T-helper 1 cell treated with Interleukin-12 subunit alpha and Interleukin-12 subunit beta and Interleukin-4 antibody, amounts not matched to agents 30 ng/mL and 1 ng/mL, for 36 hours (primary cell): Measurements from ENCODE around the gene RALGAPA2. TPM values are rescaled to one million over a fixed set of nuclear protein-coding genes. Genes with fewer than 3 reads are reported as not detected.

ENCODE experiments used
- intact Hi-C: fragments of 100-400 bp; cut with micrococcal nuclease; formaldehyde crosslinking; loops from one replicate; pipeline ENCODE4 v1.15.1; 2024
- total RNA-seq: library from RNA; stranded (reverse); gene quantifications from 2 replicates; pipeline ENCODE4 v1.2.3, GENCODE V29; 2022

Gene RALGAPA2
- total RNA-seq, 1 donor from 2014 or later: 28.6 TPM

DNA sequence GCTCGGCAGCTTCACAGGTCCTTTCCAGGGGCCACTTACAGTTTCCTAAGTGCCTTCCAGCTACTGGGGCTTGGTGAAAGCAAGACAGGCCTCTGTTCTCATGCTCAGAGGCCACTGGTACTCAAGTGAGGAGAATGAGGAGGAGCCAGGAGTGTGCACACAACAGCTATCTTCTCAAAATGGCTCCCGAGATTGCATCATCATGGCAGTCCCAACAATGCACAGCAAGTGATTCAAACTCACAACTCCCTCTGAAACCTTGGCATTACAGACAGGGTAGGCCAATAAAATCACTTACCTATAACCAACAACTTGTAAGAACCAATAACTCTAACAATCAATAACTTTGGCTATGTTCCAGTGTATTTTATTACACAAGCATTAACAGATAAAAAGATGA lies 77.4 kb downstream of the RALGAPA2 start:
- intact Hi-C loops: no loop called here

- intact Hi-C loops: no loop called here
Measured at GRCh38 chr20:20632644-20633043, 79.8 kb downstream of the RALGAPA2 start.

GRCh38 chr20:20630551-20630950 lies 81.9 kb downstream of the RALGAPA2 start:
- intact Hi-C loops: no loop called here

DNA sequence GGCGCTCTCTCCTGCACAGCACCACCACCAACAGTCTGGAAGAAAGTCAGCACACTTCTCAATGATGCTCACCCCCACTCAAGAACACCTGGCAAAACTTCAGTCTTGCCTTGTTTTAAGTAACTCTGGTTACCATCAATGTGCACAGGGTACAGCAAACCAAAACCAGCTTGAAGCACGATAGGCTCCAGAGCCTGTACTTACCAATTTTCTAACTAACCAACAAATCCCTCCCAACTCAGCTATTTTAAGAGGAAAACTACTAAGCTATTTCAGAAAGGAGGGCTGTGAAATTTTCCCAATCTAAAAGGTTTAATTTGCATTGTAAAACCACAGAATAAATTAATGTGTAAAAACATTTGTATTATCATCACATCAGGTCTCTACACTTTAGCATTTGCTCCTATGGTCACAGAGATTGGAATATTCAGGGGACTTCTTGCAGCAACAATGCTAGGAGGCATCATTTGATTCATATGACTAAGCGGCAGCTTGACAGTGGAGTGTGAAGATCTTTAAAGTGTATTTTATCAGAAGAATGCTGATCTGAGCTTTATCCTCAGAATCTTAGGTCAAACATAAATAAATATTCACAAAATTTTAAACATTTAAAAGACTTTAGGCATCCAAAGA lies 82.8 kb downstream of the RALGAPA2 start:
- intact Hi-C loops: no loop called here

DNA sequence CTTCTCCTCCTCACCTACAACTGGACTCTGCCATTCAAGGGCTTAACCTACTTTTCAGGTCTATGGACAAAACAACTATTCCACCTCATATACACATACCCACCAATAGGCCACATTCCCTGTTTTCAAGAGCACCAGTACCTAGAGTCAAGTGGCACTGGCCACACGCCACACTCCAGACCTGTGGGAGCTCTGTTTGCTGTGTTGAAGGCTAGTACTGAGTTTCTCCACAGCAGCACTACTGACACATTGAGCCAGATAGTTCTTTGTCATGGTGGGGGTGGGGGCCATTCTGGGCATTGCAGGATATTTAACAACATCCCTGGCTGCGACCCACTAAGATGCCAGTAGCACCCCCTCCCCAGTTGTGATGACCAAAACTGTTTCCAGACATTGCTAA lies 84.1 kb downstream of the RALGAPA2 start:
- intact Hi-C loops: no loop called here

DNA sequence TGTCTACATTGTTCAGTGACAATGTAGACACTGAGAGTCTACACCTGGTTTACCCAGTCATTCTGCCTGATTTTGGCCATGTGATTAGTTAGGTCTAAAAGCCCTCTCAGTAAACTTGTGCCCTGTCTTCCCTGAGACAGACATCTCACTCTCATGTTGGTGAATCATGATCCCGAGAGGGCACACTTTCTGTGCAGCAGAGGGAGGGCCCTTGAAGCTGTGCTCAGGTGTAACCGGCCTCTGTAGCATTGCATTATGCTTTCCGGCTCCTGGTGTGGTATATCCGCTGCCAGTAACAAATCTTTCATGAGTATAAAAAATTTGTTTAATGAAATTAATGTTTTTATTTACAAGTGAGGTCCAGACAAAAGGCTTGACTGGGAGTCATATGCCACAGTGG lies 85.0 kb downstream of the RALGAPA2 start:
- intact Hi-C loops: no loop called here

GRCh38 chr20:20624914-20625313 lies 87.5 kb downstream of the RALGAPA2 start:
- intact Hi-C loops: no loop called here

DNA sequence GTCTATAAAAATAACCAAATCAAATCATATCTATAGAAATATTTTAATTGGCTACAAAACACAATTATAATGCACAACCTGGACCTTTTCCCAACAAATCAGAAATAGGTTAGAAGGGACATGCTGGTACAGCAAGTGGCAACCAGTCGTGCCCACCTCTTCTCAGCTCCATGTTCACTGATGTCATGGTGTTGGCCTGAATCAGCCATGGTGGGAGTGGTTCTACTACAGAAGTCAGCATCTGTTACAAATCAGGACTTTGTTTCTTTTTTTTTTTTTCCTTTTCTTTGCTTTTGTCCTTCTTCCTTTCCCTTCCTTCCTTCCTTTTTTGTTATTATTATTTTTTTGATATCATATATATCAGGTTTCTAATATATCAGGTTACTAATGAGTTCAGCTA lies 91.2 kb downstream of the RALGAPA2 start:
- intact Hi-C loops: no loop called here

- intact Hi-C loops: no loop called here
Measured at GRCh38 chr20:20614391-20614790, 98.1 kb downstream of the RALGAPA2 start.

GRCh38 chr20:20612251-20612650 lies 100.2 kb downstream of the RALGAPA2 start:
- intact Hi-C loops: no loop called here

DNA sequence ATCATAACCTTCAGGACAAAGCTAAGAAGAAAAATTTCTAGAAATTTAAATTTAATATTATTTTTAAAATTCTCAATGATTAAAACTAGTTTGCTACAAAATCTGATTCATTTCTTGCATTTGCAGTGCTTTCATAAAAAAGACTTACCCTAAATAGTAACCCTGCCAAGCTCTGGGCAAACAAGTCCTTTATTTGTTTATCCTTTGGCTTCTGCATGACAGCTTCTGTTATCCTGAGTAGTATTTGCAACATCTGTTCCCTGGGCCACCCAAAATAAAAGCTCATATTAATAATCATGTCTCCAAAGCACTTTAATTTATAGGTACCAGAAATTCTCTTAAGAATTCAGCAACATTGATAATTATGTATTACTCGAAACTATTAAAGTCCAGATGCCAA lies 101.3 kb downstream of the RALGAPA2 start:
- intact Hi-C loops: no loop called here

DNA sequence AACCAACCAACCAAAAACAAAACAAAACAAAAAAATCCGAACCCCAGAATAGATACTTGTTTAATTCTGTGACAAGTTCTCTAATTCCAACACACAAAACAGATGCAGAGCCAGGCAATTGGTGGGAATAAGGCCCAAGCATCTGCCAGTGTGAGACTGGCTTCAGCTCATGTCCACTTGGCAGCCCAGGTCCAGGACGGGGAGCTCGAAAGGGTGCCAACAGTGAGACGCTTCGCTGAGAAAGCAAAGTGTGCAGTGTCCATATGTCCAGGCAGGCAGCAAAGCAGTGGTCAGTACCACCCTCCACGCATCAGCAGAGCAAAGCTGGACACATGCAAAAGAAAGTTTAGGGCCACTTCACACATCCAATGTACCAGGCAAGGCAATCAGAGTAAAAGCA lies 102.9 kb downstream of the RALGAPA2 start:
- intact Hi-C loops: no loop called here

DNA sequence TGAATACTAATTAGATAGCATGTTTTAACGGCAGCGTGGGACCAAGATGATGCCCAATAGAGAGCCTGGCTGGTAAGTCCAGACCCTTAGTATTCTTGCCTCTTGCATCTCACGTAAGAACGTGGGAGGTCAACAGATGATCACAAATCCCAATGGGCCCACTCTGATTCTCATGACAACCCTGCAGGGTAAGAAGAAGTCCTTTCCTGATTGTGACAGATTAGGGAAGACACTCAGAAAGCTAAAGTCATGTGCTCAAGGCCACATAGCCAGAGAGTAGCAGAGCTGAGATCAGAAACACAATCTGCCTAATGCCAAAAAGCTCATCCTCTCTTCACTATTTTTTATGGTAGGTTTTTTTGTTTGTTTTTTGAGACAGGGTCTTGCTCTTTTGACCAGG lies 103.8 kb downstream of the RALGAPA2 start:
- intact Hi-C loops: no loop called here

- intact Hi-C loops: no loop called here
Measured at GRCh38 chr20:20608041-20608440, 104.4 kb downstream of the RALGAPA2 start.

- intact Hi-C loops: no loop called here
Measured at GRCh38 chr20:20606881-20607280, 105.6 kb downstream of the RALGAPA2 start.

- intact Hi-C loops: no loop called here
Measured at GRCh38 chr20:20606050-20606449, 106.4 kb downstream of the RALGAPA2 start.

DNA sequence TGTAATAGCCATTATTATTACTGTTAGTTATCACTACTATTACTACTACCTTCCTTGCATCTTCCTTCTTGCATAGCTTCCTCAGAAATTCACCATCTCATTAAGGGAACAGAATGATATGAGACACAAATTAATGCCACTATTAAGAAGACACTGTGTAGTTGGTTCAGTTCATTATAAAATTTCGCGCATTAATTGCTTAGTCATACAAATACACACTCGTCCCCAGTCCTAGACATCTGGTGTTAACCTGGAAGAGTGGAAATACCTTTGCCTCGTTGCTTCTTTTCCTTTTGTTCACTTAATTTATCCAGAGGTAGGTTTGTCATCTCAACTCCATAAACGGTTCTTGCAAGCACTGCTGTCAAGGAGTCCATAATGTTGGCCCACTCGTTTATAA lies 107.5 kb downstream of the RALGAPA2 start:
- intact Hi-C loops: no loop called here

GRCh38 chr20:20604357-20604756 lies 108.1 kb downstream of the RALGAPA2 start:
- intact Hi-C loops: no loop called here

DNA sequence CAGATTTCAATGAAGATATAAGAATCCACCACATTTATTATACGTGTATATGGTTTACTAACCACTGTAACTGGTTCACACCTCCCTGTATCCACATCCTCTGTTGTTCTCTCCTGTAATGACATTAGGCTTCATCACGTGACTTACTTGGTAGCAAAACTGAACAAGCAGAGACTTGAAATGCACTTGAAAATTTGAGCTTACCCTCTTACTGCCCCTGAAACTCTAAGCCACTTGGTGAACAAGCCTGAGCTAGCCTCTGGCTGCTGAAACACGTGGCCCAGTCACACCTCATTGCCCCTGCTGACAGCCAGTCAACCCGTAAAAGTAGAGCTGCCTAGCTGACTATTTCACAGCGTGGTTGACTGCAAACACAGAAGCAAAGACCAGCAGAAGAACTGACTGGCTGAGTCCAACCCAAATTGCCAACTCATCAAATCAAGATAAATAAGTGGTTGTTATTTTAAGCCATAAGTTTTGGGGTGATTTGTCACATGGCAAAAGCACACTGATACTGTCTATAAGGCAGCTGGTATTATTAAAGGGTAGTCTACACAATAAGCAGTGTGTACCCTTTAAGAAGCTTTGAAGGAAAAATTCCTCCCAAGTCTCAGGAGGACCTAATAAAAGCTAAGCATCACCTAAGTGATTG lies 109.0 kb downstream of the RALGAPA2 start:
- intact Hi-C loops: no loop called here

GRCh38 chr20:20597966-20598365 lies 114.5 kb downstream of the RALGAPA2 start:
- intact Hi-C loops: no loop called here

GRCh38 chr20:20594171-20594530 lies 118.3 kb downstream of the RALGAPA2 start:
- intact Hi-C loops: loop anchor here (1.0 kb wide), 1 partner anchor 231 kb away; no protein-coding TSS in a partner anchor

GRCh38 chr20:20593447-20594170 lies 118.8 kb downstream of the RALGAPA2 start:
- intact Hi-C loops: loop anchor here (1.0 kb wide), 3 partner anchors 232 to 509 kb away; no protein-coding TSS in a partner anchor

- intact Hi-C loops: no loop called here
Measured at GRCh38 chr20:20585146-20585545, 127.3 kb downstream of the RALGAPA2 start.
